Astrocyte of the cerebellum (primary cell): Measurements from ENCODE around the gene ZSWIM8.
A peak's percentile ranks its signal among the peaks of the same experiment; 100 is the strongest.

Experiments
- DNase-seq: peaks from one replicate; pipeline ENCODE4 v3.0.0-alpha.2; 2011; ENCODE audit warnings: low read depth
- H3K4me3 ChIP-seq: 2 replicates; pipeline ENCODE4 v1.5.1; 2011; ENCODE audit warnings: mild to moderate bottlenecking, low read depth, low read length, moderate library complexity
- CTCF ChIP-seq: IDR thresholded peaks from 2 replicates; pipeline ENCODE4 v1.5.1; 2012; ENCODE audit warnings: low read length, low read depth, moderate library complexity, mild to moderate bottlenecking; ENCODE audit errors: missing control alignments
- in situ Hi-C: cut with HindIII; loops from 2 replicates; pipeline ENCODE4 v1.10.0; 2017; ENCODE audit warnings: low sequenced_read_pairs

Gene ZSWIM8

GRCh38 chr10:73841061-73841421, 55.6 kb downstream of the ZSWIM8 start:
- in situ Hi-C loops = no loop called here
- no peak for TF ChIP-seq CTCF
- H3K4me3 ChIP-seq = no peak overlapping the region
- DNase-seq = no peak

DNA sequence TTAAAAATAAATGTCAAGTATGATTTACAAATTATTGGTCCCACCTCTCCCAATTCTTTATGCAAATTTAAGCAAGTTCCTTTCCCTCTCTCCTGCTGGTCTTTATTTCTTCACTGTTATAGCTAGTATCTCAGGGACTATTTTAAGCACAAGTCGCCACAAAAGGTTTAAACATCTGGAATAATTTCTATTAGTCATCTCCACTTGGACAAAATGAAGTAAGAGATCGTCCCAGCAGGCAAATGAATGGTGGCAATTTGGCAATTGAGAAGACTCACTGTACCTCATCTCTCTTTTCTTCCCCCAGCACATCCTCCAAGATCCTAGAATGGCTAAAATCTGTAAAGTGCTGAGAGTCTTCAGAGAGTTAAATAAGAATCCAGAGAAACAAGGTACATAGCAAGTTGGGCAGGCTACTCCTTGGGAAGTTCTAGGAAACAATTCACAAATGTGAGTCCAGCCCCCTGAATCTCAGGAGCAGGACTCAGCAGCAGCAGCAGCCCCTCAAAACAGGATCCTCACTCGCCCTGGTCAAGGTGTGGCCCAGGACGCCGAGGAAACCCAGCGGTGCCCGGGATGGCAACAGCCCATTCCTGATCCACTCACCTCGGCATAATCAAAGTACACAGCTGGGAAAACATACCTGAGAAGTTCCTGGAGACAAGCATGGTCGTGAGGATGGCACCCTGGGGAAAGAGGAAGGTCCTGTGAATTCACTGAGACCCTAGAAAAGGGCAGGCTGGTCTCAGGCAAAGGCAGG, 56.3 kb downstream of the ZSWIM8 start:
- H3K4me3 ChIP-seq = no peak overlapping the region
- in situ Hi-C loops = no loop called here
- TF ChIP-seq CTCF = no peak
- no peak for DNase-seq

GRCh38 chr10:73842349-73842748, 56.9 kb downstream of the ZSWIM8 start:
- TF ChIP-seq CTCF = no peak
- in situ Hi-C loops = no loop called here
- H3K4me3 ChIP-seq = no peak overlapping the region
- no peak for DNase-seq

GRCh38 chr10:73843261-73843660, 57.9 kb downstream of the ZSWIM8 start:
- TF ChIP-seq CTCF = no peak
- H3K4me3 ChIP-seq = no peak overlapping the region
- no peak for DNase-seq
- in situ Hi-C loops = no loop called here

- in situ Hi-C loops = loop anchor here (5.0 kb wide), 2 partner anchors 35 kb away; partner anchors contain the start of gene NDST2
- no peak for DNase-seq
- no peak overlapping the region for H3K4me3 ChIP-seq
- TF ChIP-seq CTCF = no peak
Observed at GRCh38 chr10:73847031-73847430, 61.6 kb downstream of the ZSWIM8 start.

DNA sequence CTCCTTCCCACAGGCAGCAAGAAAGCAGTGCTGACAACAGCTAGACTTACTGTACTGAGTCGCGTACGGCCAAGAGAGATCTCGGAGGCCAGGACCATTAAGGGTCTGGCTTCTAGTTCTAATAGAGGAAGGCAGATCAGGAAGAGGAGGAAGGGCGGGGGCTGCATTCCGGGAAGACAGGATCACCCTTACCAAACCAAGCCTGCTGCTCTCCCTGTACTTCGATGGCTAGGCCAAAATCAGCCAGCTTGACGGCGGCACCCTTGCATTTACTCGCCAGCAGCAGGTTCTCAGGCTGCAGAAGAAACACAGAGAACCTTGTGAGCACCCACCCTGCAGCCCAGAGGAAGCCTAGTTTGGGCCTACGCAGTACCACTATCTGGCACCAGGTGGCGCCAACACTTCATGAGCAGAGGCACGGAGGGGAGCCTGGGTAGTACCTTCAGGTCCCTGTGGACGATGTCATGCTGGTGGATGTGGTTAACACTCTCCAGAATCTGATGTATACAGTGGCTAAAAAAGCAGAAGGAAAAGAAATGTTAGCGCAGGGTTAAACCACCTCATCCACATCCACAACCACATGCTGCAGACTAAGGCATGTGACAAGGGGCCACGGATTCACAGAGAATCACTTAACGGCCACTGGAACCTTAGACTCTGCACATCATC, 63.5 kb downstream of the ZSWIM8 start:
- peak; percentile 61 for DNase-seq
- in situ Hi-C loops = loop anchor here (5.0 kb wide), 2 partner anchors 33 to 37 kb away; partner anchors contain the start of gene NDST2
- H3K4me3 ChIP-seq = no peak overlapping the region
- peak; percentile 100 for TF ChIP-seq CTCF
